GM12874 (cell line): ENCODE measurements around the gene HACD2.

Source experiments
- TF ChIP-seq, protein P1 (sequence below): IDR thresholded peaks from 2 replicates; pipeline ENCODE4 v1.5.1; 2011; ENCODE audit warnings: low read depth, mild to moderate bottlenecking, control low read depth, low read length, moderate library complexity; ENCODE audit not compliant: insufficient read depth

HACD2 gene

DNA sequence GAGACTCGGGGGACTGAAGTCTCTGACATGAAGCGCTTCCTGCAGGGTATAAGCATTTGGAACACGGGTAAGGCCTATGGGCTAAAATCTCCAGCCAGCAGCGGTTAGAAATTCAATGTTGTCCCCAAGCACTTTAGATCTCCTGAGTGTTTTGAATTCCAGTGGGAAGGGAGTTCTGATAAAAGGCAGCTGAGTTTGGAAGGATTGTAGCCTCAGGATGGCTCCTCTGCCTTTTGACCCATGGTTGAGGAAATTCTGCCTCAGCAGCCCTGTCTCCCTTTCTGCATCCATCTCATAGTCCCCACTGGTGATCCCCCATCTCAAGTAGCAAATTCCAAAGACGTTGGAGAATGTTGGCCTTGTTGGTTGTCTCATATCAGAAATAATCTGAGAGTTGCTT lies 24.2 kb upstream of the HACD2 start:
- TF ChIP-seq, protein P1, sequence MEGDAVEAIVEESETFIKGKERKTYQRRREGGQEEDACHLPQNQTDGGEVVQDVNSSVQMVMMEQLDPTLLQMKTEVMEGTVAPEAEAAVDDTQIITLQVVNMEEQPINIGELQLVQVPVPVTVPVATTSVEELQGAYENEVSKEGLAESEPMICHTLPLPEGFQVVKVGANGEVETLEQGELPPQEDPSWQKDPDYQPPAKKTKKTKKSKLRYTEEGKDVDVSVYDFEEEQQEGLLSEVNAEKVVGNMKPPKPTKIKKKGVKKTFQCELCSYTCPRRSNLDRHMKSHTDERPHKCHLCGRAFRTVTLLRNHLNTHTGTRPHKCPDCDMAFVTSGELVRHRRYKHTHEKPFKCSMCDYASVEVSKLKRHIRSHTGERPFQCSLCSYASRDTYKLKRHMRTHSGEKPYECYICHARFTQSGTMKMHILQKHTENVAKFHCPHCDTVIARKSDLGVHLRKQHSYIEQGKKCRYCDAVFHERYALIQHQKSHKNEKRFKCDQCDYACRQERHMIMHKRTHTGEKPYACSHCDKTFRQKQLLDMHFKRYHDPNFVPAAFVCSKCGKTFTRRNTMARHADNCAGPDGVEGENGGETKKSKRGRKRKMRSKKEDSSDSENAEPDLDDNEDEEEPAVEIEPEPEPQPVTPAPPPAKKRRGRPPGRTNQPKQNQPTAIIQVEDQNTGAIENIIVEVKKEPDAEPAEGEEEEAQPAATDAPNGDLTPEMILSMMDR, result no peak

GRCh38 chr3:123608263-123608937 lies 23.5 kb upstream of the HACD2 start:
- TF ChIP-seq, protein P1, result no peak

GRCh38 chr3:123606527-123606926 lies 21.7 kb upstream of the HACD2 start:
- TF ChIP-seq, protein P1, result no peak

GRCh38 chr3:123605789-123606234 lies 21.0 kb upstream of the HACD2 start:
- TF ChIP-seq, protein P1, result no peak

- TF ChIP-seq, protein P1, result no peak
These were observed 17.5 kb upstream of the HACD2 start for GRCh38 chr3:123602325-123602724.

- TF ChIP-seq, protein P1, result no peak
These were observed 12.7 kb upstream of the HACD2 start for GRCh38 chr3:123597561-123597960.

GRCh38 chr3:123595396-123596180 lies 10.7 kb upstream of the HACD2 start:
- TF ChIP-seq, protein P1, result no peak
